ENCODE measurements around the gene DDX3X. TPM values are rescaled to one million over a fixed set of nuclear protein-coding genes. Genes with fewer than 3 reads are reported as not detected.
"Not testable (repeated sequence)": the region's sequence is repeated elsewhere in the genome, so short reads cannot be mapped to it uniquely, and the experiment has no call there.

The DDX3X gene
- polyA plus RNA-seq, 1 donor from 2014 or later, result 157 TPM

DNA sequence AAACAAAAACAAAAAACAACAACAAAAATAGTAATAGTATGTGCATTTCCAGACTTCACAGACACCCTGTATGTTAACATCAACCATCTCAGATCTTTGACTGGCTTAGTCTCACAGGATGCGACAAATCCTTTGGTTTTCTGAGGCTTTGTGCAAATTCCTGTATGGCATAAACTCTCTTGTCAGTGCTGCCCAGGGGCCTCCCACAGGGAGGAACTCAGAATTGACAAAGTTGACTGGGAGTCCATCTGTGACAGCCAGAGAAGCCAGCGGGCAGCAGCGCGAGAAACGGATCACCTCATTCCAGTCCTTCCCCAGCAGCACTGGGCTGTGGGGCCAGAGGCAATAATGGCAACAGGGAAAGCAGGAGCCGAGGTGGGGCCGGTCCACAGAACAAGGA lies 19.1 kb upstream of the DDX3X start:
- peaks cover 0 to 5% (median 2%) of the 10 kb centered on the region in 3 donors for H3K4me1 Mint-ChIP-seq
- H3K9me3 Mint-ChIP-seq, result peaks cover 0 to 5% (median 0%) of the 10 kb centered on the region in 3 donors
- peaks cover 6% of the 10 kb centered on the region for H3K27me3 Mint-ChIP-seq
- H3K27ac Mint-ChIP-seq, result no peak overlapping the region
- H3K36me3 Mint-ChIP-seq, result no peaks in the 10 kb centered on the region
- no peak overlapping the region for H3K4me3 Mint-ChIP-seq

DNA sequence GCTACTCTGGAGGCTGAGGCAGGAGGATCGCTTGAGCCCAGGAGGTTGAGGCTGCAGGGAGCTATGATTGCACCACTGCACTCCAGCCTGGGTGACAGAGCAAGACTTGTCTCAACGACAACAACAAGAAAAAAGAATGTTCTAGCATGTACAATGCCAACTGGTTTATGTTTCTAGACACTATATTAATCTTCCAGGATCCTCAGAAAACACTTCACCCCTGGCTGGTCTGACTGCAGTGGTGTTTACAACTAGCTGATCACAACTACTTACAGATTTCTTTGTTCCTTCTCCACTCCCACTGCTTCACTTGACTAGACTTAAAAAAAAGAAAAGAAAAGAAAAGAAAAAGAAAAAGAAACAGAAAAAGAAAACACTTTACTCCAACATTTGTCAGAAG lies 17.7 kb upstream of the DDX3X start:
- not testable (repeated sequence) for H3K9me3 Mint-ChIP-seq, H3K27me3 Mint-ChIP-seq, H3K4me1 Mint-ChIP-seq, H3K27ac Mint-ChIP-seq, H3K36me3 Mint-ChIP-seq, H3K4me3 Mint-ChIP-seq

DNA sequence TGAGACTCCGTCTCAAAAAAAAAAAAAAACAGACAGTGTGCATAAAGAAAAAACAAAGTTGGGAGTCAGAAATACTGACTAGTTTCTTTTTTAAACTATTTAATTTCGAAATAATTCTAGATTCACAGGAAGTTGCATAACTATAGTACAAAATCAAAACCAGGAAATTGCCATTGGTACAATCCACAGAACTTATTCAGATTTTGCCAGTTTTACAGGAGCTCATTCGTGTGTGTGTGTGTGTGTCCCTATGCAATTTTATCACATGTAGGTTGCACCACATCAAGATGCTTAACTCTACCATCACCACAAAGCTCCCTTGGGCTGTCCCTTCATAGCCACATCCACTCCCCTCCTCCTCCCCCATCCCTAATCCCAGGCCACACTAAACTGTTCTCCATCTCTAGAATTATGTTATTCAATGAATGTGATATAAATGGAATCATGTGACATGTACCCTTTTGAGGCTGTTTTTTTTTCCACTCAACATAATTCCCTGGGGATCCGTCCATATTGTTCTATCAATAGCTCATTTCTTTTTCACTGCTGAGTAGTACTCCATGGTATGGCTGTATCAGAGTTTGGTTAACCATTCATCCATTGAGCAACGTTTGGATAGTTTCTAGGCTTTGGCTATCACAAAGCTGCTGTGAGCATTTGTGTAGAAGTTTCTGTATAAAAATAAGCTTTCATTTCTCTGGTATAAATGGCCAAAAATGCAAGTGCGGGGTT lies 16.3 kb upstream of the DDX3X start:
- Mint-ChIP-seq H3K36me3 (no peaks in the 10 kb centered on the region), H3K9me3 (peaks cover 0 to 5% (median 0%) of the 10 kb centered on the region in 3 donors), H3K27ac (peak overlapping the region in 1 of 3 donors; percentile 13), H3K4me1 (peaks cover 0 to 2% (median 0%) of the 10 kb centered on the region in 3 donors), H3K27me3 (peaks cover 2% of the 10 kb centered on the region), H3K4me3 (no peak overlapping the region)

DNA sequence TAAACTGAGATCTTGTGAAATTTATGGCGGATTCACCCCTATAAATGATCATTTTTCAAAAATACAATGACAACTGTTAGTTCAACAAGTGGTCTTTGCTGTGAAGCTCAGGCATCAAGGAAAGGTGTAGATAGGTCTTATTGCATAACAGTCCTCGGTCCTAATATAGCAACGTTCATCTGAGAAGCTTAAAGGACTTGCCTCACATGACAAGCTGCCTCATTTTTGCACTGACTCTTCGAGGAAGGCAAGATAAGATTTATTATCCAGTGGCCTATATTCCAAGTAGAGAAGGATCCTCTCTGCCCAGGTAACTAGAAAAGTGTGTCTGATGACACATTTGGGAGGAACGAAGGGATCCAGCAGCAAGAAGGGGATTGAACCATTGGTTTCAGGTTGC lies 13.6 kb upstream of the DDX3X start:
- peaks cover 0 to 4% (median 3%) of the 10 kb centered on the region in 3 donors for H3K4me1 Mint-ChIP-seq
- peaks cover 2% of the 10 kb centered on the region for H3K27me3 Mint-ChIP-seq
- H3K27ac Mint-ChIP-seq, result peak overlapping the region in 1 of 3 donors; percentile 33
- H3K4me3 Mint-ChIP-seq, result no peak overlapping the region
- H3K36me3 Mint-ChIP-seq, result no peaks in the 10 kb centered on the region
- peaks cover 0 to 5% (median 0%) of the 10 kb centered on the region in 3 donors for H3K9me3 Mint-ChIP-seq

DNA sequence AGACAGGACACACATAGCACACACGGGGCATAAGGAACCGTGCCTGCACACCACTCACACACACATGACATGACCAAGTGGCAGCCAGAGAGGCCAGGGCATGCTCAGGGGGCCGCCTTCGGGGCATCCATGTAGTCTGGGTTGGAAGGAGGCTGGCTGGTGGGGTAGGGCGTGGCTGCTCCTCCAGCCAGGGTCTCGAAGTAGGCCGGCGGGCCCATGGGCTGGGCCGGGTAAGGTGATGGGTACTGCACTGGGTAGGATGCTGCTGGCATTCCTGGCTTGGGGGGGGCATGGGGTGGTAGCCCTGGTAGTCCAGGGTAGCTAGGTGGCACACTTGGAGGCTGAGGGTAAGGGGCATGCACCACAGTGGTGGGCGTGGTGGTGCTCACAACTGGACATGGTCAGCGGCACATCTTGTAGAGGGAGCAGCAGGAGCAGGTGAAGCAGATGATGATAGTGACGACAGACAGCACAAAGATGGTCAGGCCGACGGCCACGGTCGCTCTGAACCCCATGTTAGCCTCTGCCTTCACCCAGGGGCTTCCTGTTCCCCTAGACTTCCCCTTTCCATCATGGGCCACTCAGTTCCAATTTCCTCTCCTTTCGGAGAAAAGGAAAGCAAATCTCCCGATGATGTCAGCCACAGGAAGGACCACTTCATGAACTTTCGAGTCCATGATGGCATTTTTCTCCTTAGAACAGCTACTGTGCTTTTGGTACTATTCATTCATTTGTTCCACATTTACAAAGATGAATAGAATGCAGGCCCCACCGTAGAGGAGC lies 10.9 kb upstream of the DDX3X start:
- Mint-ChIP-seq H3K4me1 (peaks cover 3 to 4% (median 3%) of the 10 kb centered on the region in 3 donors), H3K36me3 (peaks cover 2% of the 10 kb centered on the region), H3K27me3 (peaks cover 6% of the 10 kb centered on the region), H3K27ac (no peak overlapping the region), H3K4me3 (peak overlapping the region in 2 of 4 donors; percentile 33 to 41), H3K9me3 (peaks cover 0 to 1% (median 0%) of the 10 kb centered on the region in 3 donors)

DNA sequence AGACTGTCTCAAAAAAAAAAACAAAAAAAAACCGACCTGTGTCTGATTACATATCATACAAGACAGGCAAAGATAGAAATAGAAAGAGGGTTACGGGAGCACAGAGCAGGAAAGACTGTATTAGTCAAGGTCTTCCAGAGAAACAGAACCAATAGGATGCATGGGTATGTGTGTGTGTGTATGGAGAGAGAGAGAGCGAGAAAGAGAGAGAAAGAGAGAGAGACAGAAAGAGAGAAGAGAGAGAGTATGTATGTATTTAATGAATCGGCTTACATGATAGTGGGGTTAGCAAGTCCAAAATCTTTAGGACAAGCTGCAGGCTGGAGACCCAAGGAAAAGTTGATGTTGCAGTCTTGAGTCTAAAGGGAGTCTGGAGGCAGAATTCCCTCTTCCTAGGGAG lies 7.5 kb upstream of the DDX3X start:
- peaks cover 2% of the 10 kb centered on the region for H3K36me3 Mint-ChIP-seq
- no peaks in the 10 kb centered on the region for H3K9me3 Mint-ChIP-seq
- H3K27me3 Mint-ChIP-seq, result peaks cover 6% of the 10 kb centered on the region
- no peak overlapping the region for H3K27ac Mint-ChIP-seq
- peak overlapping the region in 2 of 4 donors; percentile 6 to 41 for H3K4me3 Mint-ChIP-seq
- H3K4me1 Mint-ChIP-seq, result peaks cover 9 to 14% (median 12%) of the 10 kb centered on the region in 3 donors

DNA sequence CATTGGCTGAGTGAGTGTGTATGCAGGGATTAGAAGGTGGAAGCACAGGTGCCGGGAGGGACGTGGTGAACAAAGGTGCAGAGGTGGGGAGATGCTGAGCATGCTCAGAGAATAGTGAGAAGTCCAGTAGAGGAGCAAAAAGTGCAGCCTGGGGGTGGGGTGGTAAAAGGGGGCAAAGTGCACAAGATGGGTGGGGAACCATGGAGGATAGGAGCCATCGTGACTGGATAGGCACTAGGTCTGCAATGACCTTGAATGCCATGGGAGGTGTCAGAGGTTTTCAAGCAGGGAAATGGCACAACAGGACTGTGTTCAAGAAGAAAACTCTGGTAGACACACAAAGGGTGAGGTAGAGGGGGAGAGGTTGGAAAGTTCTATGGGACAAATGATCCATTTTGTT lies 6.6 kb upstream of the DDX3X start:
- H3K4me3 Mint-ChIP-seq, result no peak overlapping the region
- H3K4me1 Mint-ChIP-seq, result peaks cover 15 to 21% (median 16%) of the 10 kb centered on the region in 3 donors
- H3K36me3 Mint-ChIP-seq, result peaks cover 2% of the 10 kb centered on the region
- H3K27ac Mint-ChIP-seq, result no peak overlapping the region
- H3K27me3 Mint-ChIP-seq, result peaks cover 6% of the 10 kb centered on the region
- no peaks in the 10 kb centered on the region for H3K9me3 Mint-ChIP-seq

DNA sequence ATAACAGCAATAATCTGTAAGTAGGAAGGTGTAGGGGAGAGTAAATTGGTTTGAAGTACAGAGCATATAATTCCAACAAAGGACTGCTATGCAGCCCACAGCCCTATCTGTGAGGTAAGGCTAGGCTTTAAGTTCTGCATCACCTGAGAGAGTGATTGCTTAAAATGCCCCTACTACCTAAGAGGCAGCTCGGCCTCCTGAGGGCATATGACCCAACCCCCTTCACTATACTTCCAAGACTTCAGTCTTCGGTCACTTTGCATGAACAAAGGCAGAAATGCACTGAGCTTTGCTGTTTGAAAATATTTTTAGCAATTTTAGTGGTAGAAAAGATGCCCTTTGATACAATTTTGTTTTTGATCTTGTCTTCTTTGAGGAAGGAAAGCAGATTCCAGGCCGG lies 4.9 kb upstream of the DDX3X start:
- Mint-ChIP-seq H3K9me3 (no peaks in the 10 kb centered on the region), H3K27ac (peak overlapping the region in 1 of 3 donors; percentile 86), H3K27me3 (peaks cover 4% of the 10 kb centered on the region), H3K4me1 (peaks cover 16 to 27% (median 26%) of the 10 kb centered on the region in 3 donors), H3K36me3 (peaks cover 6% of the 10 kb centered on the region), H3K4me3 (peak overlapping the region in 2 of 4 donors; percentile 49 to 99)

DNA sequence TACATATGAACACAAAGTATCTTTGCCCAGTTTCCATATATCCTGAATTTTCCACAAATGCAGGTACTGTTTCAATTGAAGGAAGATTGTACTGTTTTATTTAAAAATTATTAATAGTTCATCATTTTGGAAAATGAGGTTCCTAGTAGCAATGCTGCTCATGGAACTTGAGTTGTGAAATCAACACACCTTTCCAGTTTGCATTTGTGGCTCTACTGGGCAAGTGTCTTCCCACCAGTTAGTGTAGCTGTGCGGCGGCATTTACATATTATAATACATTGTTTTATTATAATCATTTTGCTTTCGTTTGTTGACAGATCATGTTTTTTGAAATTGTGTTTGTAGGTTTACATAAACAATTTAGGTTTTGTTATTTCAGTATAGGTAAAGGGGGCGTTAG lies 2.0 kb upstream of the DDX3X start:
- Mint-ChIP-seq H3K4me3 (peak overlapping the region; percentile 97 to 99 (median 99)), H3K9me3 (no peaks in the 10 kb centered on the region), H3K36me3 (peaks cover 6% of the 10 kb centered on the region), H3K27me3 (peaks cover 1% of the 10 kb centered on the region), H3K4me1 (peaks cover 29 to 37% (median 35%) of the 10 kb centered on the region in 3 donors), H3K27ac (peak overlapping the region; percentile 100)

DNA sequence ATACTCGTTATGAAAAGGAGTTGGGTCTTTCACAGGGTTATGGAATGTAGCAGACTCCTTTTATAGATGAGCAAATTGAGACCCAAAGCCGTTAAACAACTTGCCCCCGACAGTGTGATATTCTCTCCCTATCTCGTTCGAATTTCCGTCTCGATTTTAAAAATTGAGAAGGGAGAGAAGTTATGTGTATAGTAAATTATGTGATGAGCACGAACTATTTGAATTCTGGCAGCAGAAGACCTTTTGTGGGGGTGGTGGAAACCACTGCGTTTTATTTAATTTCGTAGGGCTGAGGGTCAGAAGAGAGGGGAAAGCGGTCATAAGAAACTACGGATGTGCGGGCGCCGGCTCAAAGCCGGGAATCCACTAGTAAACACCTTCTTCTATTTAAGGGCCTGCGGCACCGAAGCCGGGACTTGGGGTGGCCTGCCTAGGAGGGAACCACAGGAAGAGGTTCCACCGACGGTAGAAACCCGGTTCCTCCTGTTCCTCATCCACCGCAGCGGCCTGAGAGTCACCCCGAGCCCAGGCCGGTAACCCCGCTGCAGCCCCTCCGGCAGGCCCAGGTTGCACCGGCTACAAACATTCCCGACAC lies 1.5 kb upstream of the DDX3X start:
- Mint-ChIP-seq H3K27ac (peak overlapping the region; percentile 100), H3K36me3 (peaks cover 6% of the 10 kb centered on the region), H3K27me3 (no peaks in the 10 kb centered on the region), H3K4me1 (peaks cover 34 to 42% (median 40%) of the 10 kb centered on the region in 3 donors), H3K9me3 (no peaks in the 10 kb centered on the region), H3K4me3 (peak overlapping the region; percentile 97 to 99 (median 99))

DNA sequence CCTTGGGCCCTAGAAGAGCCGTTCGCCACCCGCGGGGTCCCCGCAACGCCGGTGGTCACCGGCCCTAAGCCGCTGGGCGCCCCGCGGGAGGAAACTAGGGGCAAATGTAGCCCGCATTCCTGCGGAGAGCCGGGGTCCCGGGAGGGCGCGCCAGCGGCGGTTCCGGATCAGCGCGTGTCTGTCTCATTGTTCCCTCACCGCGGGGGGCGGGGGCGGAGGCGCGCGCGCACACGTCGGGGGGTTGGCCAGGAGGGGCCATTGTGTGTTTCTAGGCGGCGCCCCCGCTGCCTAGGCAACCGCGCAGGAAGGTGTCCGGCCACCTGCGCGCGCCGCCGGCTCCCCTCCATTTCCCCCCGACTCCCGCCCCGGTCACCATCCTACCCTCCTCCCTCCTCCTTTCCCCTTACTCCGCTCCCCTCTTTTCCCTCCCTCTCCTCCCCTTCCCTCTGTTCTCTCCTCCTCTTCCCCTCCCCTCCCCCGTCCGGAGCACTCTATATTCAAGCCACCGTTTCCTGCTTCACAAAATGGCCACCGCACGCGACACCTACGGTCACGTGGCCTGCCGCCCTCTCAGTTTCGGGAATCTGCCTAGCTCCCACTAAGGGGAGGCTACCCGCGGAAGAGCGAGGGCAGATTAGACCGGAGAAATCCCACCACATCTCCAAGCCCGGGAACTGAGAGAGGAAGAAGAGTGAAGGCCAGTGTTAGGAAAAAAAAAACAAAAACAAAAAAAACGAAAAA lies 789 bp upstream of the DDX3X start:
- Mint-ChIP-seq H3K27me3 (no peaks in the 10 kb centered on the region), H3K4me1 (peaks cover 41 to 49% (median 46%) of the 10 kb centered on the region in 3 donors), H3K4me3 (peak overlapping the region; percentile 97 to 99 (median 99)), H3K27ac (peak overlapping the region; percentile 100), H3K36me3 (peaks cover 8% of the 10 kb centered on the region), H3K9me3 (no peaks in the 10 kb centered on the region)

DNA sequence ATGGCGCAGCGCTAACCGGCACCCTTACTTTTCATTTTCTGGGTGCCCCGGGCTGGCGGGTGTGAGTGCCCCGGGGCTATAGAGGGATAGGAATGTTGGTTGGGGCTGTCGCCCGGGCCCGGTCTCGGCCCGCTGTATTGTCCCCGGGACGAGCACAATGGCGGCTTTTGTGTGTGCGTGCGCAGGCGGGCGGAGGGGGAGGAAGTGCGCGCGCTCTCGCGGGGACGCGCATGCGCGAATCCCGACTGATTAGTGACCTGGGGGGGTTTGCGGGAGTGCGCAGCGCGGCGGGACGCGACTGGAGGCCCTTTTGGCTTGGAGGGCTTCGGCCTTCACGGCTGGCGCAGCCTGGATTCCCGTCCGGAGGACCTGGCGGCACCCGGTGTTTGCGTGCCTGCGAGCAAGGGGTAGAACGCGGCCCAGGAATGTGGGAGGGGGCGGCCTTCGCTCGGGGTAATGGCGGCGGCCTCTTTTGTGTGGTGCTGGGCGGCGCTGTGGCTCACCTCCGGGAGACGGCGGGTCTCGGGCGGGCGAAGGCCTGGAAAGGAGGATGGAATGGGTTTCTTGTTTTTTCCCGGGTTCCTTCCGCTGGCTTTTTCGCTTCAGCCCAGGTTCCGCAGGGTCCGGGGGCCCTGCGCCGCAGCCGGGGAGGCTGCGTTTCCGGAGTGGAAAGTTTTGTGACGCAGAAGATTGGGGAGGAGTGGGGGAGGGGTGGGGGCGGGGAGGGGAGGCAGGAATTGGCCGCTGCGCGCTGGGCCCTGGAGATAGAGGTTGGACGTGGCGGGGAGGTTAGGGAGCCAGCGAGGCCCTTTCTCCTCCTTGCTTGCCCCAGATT lies 618 bp downstream of the DDX3X start:
- Mint-ChIP-seq H3K27ac (peak overlapping the region; percentile 100), H3K4me3 (peak overlapping the region; percentile 97 to 99 (median 99)), H3K9me3 (no peaks in the 10 kb centered on the region), H3K27me3 (no peaks in the 10 kb centered on the region), H3K36me3 (peaks cover 8% of the 10 kb centered on the region), H3K4me1 (peaks cover 51 to 63% (median 57%) of the 10 kb centered on the region in 3 donors)

DNA sequence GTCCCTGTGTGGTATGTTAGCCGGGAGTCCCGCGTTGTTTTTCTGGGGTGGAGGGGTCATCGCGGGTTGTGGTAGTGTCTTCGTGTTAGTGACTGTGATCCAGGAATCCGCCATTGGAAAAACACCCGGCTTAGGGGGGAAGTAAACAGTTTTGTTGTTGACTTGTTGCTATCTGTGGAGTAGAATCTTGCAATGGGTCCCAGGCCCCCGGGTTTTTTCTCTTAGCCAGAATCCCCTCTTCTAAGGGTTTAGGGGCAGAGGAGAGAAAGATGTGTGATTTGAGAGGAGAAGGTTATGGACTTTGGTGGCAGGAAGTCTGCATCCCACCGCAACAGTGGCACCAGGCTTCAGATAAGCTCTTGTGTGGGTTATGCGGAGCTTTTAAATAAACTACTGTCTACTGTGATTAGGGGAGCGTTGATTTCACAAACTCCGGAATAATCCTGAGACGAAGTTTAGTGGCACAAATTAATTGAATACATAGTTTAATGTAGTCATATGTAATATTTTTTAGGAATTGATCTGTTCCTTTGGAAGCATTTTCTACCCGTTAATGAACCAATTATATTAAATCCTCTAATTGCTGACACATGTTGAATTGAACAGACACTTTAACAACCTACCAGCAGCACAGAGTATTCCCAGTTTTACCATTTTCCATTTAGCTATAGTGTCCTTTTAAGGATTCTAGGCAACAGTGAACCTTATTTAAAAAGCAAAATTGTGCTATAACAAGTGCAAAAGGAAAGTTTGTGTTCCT lies 1.4 kb downstream of the DDX3X start:
- Mint-ChIP-seq H3K27me3 (no peaks in the 10 kb centered on the region), H3K9me3 (no peaks in the 10 kb centered on the region), H3K4me1 (peaks cover 52 to 70% (median 57%) of the 10 kb centered on the region in 3 donors), H3K36me3 (peaks cover 8% of the 10 kb centered on the region), H3K4me3 (peak overlapping the region; percentile 97 to 99 (median 99)), H3K27ac (peak overlapping the region; percentile 100)
